Kidney epithelial cell (primary cell): ENCODE measurements around the gene PPP2R2C. TPM values are rescaled to one million over a fixed set of nuclear protein-coding genes. Genes with fewer than 3 reads are reported as not detected.

ENCODE experiments used
- DNase-seq: peaks from one replicate; pipeline ENCODE4 v3.0.0-alpha.2; 2010; ENCODE audit warnings: low read depth
- H3K27me3 ChIP-seq: 2 replicates; pipeline ENCODE4 v1.6.0; 2011; ENCODE audit warnings: low read length; ENCODE audit not compliant: control insufficient read depth, insufficient read depth
- H3K36me3 ChIP-seq: 2 replicates; pipeline ENCODE4 v1.5.1; 2011; ENCODE audit warnings: low read length; ENCODE audit not compliant: control insufficient read depth, insufficient read depth
- H3K4me3 ChIP-seq: 2 replicates; pipeline ENCODE4 v1.5.1; 2011; ENCODE audit warnings: low read depth, mild to moderate bottlenecking, control low read depth, low read length
- CTCF ChIP-seq: IDR thresholded peaks from 2 replicates; pipeline ENCODE4 v1.5.1; 2011; ENCODE audit warnings: mild to moderate bottlenecking, moderate library complexity, low read length, control low read depth, inconsistent platforms; ENCODE audit not compliant: insufficient read depth, poor library complexity, severe bottlenecking
- total RNA-seq: library from RNA; depleted of rRNA; stranded (reverse); fragments of >200 nt; gene quantifications from 2 replicates; pipeline ENCODE4 v1.2.3, GENCODE V29; 2015

PPP2R2C gene
- total RNA-seq, 1 donor from 2014 or later: not detected

DNA sequence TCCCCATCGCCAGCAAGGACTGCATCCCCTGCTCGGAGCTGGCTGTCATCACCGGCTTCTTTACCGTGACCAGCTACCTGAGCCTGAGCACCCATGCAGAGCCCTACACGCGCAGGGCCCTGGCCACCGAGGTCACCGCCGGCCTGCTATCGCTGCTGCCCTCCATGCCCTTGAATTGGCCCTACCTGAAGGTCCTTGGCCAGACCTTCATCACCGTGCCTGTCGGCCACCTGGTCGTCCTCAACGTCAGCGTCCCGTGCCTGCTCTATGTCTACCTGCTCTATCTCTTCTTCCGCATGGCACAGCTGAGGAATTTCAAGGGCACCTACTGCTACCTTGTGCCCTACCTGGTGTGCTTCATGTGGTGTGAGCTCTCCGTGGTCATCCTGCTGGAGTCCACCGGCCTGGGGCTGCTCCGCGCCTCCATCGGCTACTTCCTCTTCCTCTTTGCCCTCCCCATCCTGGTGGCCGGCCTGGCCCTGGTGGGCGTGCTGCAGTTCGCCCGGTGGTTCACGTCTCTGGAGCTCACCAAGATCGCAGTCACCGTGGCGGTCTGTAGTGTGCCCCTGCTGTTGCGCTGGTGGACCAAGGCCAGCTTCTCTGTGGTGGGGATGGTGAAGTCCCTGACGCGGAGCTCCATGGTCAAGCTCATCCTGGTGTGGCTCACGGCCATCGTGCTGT is 171.2 kb downstream of the PPP2R2C start:
- no peak for TF ChIP-seq CTCF
- no peak overlapping the region for H3K4me3 ChIP-seq
- no peaks in the 10 kb centered on the region for H3K36me3 ChIP-seq
- peaks cover 3% of the 10 kb centered on the region for H3K27me3 ChIP-seq
- DNase-seq: no peak

DNA sequence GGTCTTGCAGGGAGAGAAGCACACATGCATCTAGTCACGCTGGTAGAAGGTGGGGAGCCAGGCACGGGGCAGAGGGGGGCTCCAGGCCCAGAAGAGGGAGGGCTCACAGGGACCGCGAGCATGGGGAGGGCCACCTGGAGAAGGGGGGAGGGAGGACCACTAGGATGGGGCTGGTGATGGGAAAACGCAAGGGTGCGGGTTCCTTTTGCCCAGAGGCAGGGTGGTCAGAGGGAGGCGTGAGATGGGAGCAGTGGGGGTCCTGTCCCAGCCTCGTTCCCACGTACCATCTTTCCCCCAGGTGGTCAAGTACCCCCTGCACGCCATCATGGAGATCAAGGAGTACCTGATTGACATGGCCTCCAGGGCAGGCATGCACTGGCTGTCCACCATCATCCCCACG is 172.1 kb downstream of the PPP2R2C start:
- TF ChIP-seq CTCF: no peak
- H3K36me3 ChIP-seq: no peaks in the 10 kb centered on the region
- H3K27me3 ChIP-seq: no peaks in the 10 kb centered on the region

GRCh38 chr4:6299875-6300274 is 172.5 kb downstream of the PPP2R2C start:
- Histone ChIP-seq H3K27me3 (no peaks in the 10 kb centered on the region), H3K36me3 (no peaks in the 10 kb centered on the region), H3K4me3 (no peak overlapping the region)
- no peak for DNase-seq
- no peak for TF ChIP-seq CTCF

More for the DNA sequence above, 172.1 kb downstream of the PPP2R2C start:
- no peak for DNase-seq
- no peak overlapping the region for H3K4me3 ChIP-seq

GRCh38 chr4:6298852-6299251 is 173.6 kb downstream of the PPP2R2C start:
- no peaks in the 10 kb centered on the region for H3K36me3 ChIP-seq
- TF ChIP-seq CTCF: no peak
- DNase-seq: no peak
- no peak overlapping the region for H3K4me3 ChIP-seq
- no peaks in the 10 kb centered on the region for H3K27me3 ChIP-seq

- Histone ChIP-seq H3K36me3 (no peaks in the 10 kb centered on the region), H3K27me3 (no peaks in the 10 kb centered on the region), H3K4me3 (no peak overlapping the region)
- no peak for TF ChIP-seq CTCF
- no peak for DNase-seq
Observed at GRCh38 chr4:6298035-6298434, 174.4 kb downstream of the PPP2R2C start.

GRCh38 chr4:6297266-6297815 is 175.1 kb downstream of the PPP2R2C start:
- Histone ChIP-seq H3K4me3 (no peak overlapping the region), H3K36me3 (no peaks in the 10 kb centered on the region), H3K27me3 (no peaks in the 10 kb centered on the region)
- DNase-seq: no peak
- TF ChIP-seq CTCF: no peak
